ENCODE data around the gene SEBOX.

SEBOX gene

DNA sequence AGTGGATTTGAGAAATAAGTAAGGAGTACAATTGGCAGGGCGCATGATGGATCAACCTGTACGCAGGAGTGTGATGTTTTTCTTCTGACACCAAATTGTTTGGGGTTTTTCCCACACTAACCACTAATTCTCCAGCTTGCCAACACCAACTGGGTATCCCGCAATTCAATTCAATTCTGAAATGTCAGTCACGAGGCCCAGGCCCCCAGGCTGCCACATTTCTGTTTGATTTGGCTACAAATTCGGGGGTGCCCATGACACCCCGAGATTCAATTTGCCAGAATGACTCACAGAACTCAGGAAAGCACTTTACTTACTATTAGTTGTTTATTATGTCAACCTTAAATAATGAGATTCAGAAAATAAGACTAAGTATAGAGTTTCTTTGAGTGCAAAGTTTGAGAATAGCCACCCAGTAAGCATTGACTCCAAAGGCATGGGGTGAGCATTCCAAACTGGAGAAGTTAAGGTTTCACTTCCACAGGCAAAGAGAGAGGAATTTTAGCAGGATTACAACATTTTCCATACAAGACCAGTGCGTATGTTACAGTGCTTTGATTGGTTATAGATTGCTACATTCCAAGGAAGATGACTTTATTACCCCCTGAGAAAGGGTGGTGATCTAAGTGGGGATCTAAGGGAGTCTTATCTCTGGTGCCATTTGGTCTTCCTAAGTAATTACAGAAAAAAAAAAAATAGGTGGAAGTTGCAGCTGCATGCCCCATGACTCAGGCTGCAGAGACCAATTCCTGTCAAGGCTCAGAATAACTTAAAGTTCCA lies 29.5 kb upstream of the SEBOX start:
- DNase-seq (ENCODE audit: low spot score) = no peak

GRCh38 chr17:28392491-28392890 lies 27.5 kb upstream of the SEBOX start:
- DNase-seq (ENCODE audit: low spot score) = no peak

DNA sequence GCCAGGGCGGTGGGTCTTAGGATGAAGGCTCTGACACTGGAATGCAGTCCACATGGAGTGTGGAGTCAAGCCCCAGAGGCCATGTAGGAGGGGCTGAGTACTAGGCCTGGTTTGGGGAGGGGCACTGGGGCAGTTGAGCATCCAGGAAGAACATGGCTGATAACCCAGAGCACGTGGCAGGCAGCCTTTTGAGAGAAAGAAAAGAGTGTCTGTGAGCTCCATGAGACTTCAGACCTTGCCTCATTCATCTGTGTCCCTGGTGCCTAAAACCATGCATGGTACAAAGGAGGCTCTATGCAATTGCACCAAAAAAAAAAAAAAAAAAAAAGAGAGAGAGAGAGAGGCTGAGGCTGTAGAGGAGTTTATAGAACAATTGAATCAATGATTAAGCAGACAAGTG lies 26.4 kb upstream of the SEBOX start:
- no peak for DNase-seq (ENCODE audit: low spot score)

GRCh38 chr17:28390984-28391383 lies 26.0 kb upstream of the SEBOX start:
- no peak for DNase-seq (ENCODE audit: low spot score)

DNA sequence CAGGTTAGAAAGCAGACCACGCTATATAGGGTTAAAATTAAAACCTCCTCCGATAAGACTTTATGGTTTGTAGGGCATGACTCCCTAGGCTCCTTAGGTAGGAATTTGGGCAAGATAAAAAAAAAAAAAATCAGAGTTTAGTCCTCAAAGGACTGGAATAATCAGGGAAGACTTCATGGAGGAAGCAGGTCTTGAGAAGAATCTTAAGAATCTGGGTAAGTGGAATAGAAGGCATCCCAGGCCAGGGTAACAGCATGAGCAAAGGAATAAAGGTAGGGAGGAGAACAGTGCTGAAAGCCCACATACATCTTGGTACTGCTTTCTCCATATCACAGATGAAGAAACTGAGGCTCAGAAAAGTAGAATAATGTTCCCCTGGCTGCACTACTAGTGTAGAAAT lies 25.6 kb upstream of the SEBOX start:
- DNase-seq (ENCODE audit: low spot score) = no peak

- no peak for DNase-seq (ENCODE audit: low spot score)
Observed at GRCh38 chr17:28390141-28390540, 25.1 kb upstream of the SEBOX start.

DNA sequence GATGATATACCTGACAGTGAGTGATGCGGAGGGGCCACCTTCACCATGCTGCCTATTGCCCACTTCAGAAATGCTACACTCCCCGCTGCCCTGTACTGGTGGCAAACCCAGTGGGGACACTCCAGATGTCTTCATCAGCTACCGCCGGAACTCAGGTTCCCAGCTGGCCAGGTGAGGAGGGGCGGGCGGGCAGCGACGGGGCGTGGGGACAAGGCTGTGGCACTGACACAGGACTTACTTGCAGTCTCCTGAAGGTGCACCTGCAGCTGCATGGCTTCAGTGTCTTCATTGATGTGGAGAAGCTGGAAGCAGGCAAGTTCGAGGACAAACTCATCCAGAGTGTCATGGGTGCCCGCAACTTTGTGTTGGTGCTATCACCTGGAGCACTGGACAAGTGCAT lies 23.1 kb upstream of the SEBOX start:
- DNase-seq (ENCODE audit: low spot score) = no peak

DNA sequence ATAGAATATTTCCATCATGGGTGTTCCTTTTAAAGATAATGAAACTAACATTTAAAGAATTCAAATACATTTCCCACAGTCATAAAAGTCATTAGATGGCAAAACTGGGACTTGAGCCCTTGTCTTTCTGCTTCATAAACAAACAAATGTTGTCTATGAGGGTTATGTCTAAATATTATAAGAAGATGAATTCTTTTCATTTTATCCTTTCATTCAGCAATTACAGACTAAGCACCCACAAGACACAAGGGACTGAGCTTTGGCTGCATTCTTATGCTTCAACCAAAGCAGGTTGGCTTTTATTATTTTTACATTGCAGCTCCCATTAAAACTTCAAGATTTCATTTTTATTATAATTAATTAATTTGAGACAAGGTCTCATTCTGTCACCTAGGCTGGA lies 21.4 kb upstream of the SEBOX start:
- DNase-seq (ENCODE audit: low spot score) = no peak

- no peak for DNase-seq (ENCODE audit: low spot score)
Observed at GRCh38 chr17:28385406-28385805, 20.4 kb upstream of the SEBOX start.

DNA sequence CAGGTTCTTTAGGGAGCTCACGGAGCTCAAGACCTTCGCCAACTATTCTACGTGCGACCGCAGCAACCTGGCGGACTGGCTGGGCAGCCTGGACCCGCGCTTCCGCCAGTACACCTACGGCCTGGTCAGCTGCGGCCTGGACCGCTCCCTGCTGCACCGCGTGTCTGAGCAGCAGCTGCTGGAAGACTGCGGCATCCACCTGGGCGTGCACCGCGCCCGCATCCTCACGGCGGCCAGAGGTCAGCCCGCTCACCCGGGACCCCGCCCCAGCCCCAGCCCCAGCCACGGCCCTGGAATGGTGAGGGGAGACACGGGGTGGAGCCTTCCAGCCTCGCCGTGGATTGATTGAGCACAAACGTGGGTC lies 20.0 kb upstream of the SEBOX start:
- no peak for DNase-seq (ENCODE audit: low spot score)

GRCh38 chr17:28384281-28385036 lies 19.5 kb upstream of the SEBOX start:
- DNase-seq (ENCODE audit: low spot score) = no peak

GRCh38 chr17:28381141-28381825 lies 16.3 kb upstream of the SEBOX start:
- no peak for DNase-seq (ENCODE audit: low spot score)

GRCh38 chr17:28379814-28380801 lies 15.1 kb upstream of the SEBOX start:
- peak; percentile 64 for DNase-seq (ENCODE audit: low spot score)

DNA sequence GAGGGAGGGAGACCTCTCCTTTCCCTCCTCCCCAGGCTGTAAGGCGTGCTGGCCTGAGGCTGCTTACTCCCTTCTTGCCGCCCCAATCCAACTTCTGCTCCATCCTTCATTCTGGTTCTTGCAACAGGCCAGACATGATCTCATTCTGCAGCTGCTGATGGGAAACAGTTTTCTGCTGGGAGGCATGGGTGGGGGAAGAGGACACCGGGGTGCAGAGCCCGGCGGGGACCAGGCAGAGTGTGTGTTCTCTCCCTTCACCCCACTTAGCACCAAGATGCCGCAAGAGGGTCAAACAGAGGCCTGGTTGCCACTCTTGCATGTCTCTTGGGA lies 7.9 kb upstream of the SEBOX start:
- no peak for DNase-seq (ENCODE audit: low spot score)

GRCh38 chr17:28372203-28372944 lies 7.4 kb upstream of the SEBOX start:
- no peak for DNase-seq (ENCODE audit: low spot score)

- DNase-seq (ENCODE audit: low spot score) = peak; percentile 99
Observed at GRCh38 chr17:28371245-28372202, 6.5 kb upstream of the SEBOX start, which contains the start of gene SARM1. TSS of gene SARM1 (plus strand) at chr17:28371694. CDS start at chr17:28372033, 339 bp downstream.

DNA sequence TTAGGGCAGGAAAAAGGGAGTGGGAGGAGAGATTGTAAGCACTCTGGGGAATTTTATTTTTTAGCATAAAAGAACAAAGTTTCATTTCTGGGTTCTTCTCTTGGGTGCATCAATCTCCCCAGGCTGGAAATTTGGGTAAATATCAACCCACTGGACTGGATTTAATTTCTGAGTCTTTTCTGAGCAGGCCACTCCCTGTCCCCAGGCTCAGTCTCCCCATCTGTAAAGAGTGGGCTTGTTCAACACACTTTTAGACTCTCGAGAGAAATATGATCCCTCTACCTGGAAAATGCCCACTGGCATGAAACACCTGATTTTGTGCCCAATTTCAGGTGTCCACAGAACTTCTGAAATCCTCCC lies 5.7 kb upstream of the SEBOX start:
- DNase-seq (ENCODE audit: low spot score) = no peak

DNA sequence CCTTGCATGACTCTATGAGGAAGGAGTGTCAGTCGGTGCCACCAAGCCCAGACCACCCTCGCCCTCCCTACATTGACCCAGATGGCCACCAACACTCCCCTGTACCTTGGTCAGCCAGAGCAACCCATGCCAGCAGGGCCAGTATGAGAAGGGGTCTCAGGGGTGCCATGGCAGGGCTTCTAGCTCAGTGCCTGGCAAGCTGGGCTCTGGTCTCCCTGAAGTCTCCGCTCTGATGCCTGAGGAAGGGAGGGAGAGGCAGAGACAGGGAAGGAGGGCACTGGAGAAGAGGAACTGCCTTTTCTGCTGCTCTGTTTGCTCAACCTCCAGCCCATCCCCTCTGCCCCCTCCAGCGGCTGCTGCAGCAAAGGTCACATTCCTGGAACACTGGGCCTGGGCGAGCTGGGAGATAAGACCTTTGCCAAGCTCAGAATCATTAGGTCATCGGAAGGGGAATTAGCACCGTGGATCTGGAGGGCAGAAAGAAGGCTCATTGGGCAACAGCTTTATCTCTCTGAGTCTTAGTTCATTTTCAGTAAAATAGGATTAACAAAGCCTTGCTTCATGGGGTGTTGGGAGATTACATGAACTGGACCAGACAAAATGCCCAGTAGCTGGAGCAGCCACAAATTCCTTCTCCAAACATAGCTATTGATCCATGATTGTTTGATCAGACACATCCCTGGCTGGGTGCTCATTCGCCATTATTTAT lies 5.2 kb upstream of the SEBOX start, which contains the start of gene VTN:
Gene VTN (minus strand): TSS at position 273 of the 709 bp plus-strand sequence. CDS start 104 bp downstream, at position 169.
- peak; percentile 96 for DNase-seq (ENCODE audit: low spot score)

GRCh38 chr17:28369684-28370034 lies 4.7 kb upstream of the SEBOX start:
- DNase-seq (ENCODE audit: low spot score) = peak; percentile 50
